Prostate gland (tissue), 2 donors: ENCODE data around the gene SMYD3.

Source experiments
- CTCF ChIP-seq, 4 experiments: fragments of 200-600 bp in 2 of 4; fragments of 450-650 bp in 2 of 4; sonication (generic) in 2 of 4; IDR thresholded peaks; 1 replicate in 3 of 4; 2 replicates in 1 of 4; pipeline ENCODE4 v1.5.1; 2016 to 2019; ENCODE audit warnings: antibody characterized with exemption in 4 of 4, mild to moderate bottlenecking in 2 of 4, moderate library complexity in 2 of 4
- POLR2A ChIP-seq: fragments of 450-650 bp; IDR thresholded peaks from one replicate; pipeline ENCODE4 v1.6.1; 2016; ENCODE audit warnings: antibody characterized with exemption, mild to moderate bottlenecking

- TF ChIP-seq CTCF (IDR thresholded peaks at IDR 0.05): no peak
- TF ChIP-seq POLR2A: no peak
Measured at GRCh38 chr1:245965398-245965797, 541.7 kb downstream of the SMYD3 start.
